Mesenchymal stem cell (in vitro differentiated cells and primary cell): Measurements from ENCODE around the gene TRPC4AP.

ENCODE experiments used
- DNase-seq: peaks from one replicate; pipeline ENCODE4 v3.0.0-alpha.2; 2013
- H2AFZ ChIP-seq: one replicate; pipeline ENCODE4 v1.6.1; 2013; ENCODE audit warnings: low read depth, mild to moderate bottlenecking, control low read depth, inconsistent platforms, low read length, moderate library complexity
- H2AK5ac ChIP-seq: 2 replicates; pipeline ENCODE4 v1.6.1; 2013; ENCODE audit warnings: low read length, moderate library complexity, mild to moderate bottlenecking, inconsistent platforms; ENCODE audit not compliant: severe bottlenecking
- H2BK120ac ChIP-seq: one replicate; pipeline ENCODE4 v1.6.1; 2013; ENCODE audit warnings: low read depth, mild to moderate bottlenecking, inconsistent platforms, low read length, moderate library complexity
- H2BK12ac ChIP-seq, 2 experiments: one replicate each; pipeline ENCODE4 v1.6.1; 2013; ENCODE audit warnings: inconsistent platforms in 2 of 2, low read length in 2 of 2, mild to moderate bottlenecking in 2 of 2, moderate library complexity in 2 of 2, control low read depth in 1 of 2
- H2BK15ac ChIP-seq: one replicate; pipeline ENCODE4 v1.6.1; 2013; ENCODE audit warnings: mild to moderate bottlenecking, low read depth, inconsistent platforms; ENCODE audit not compliant: poor library complexity, severe bottlenecking
- H2BK5ac ChIP-seq: 2 replicates; pipeline ENCODE4 v1.6.1; 2013; ENCODE audit warnings: low read depth, mild to moderate bottlenecking, low read length, control low read depth, inconsistent platforms; ENCODE audit not compliant: poor library complexity, severe bottlenecking
- H3K14ac ChIP-seq, 2 experiments: one replicate each; pipeline ENCODE4 v1.6.1; 2013; ENCODE audit warnings: inconsistent platforms in 2 of 2, low read length in 2 of 2, control low read depth in 1 of 2, mild to moderate bottlenecking in 1 of 2, moderate library complexity in 1 of 2
- H3K18ac ChIP-seq, 2 experiments: one replicate each; pipeline ENCODE4 v1.6.1; 2013; ENCODE audit warnings: inconsistent platforms in 2 of 2, low read length in 2 of 2, control low read depth in 1 of 2, low read depth in 1 of 2, mild to moderate bottlenecking in 1 of 2
- H3K23ac ChIP-seq, 2 experiments: one replicate each; pipeline ENCODE4 v1.6.1; 2013; ENCODE audit warnings: inconsistent platforms in 2 of 2, low read length in 2 of 2, mild to moderate bottlenecking in 2 of 2, moderate library complexity in 2 of 2, control low read depth in 1 of 2
- H3K27ac ChIP-seq: 2 replicates; pipeline ENCODE4 v1.5.1; 2013; ENCODE audit warnings: mild to moderate bottlenecking, moderate library complexity, low read length, control low read depth, inconsistent platforms; ENCODE audit not compliant: poor library complexity, severe bottlenecking
- H3K27me3 ChIP-seq, 2 experiments: 2 replicates each; pipeline versions ENCODE4 v1.6.1 to v1.7.0; 2013; ENCODE audit warnings: low read length in 2 of 2, mild to moderate bottlenecking in 2 of 2, moderate library complexity in 2 of 2, control low read depth in 1 of 2, inconsistent platforms in 1 of 2; ENCODE audit not compliant: control insufficient read depth in 1 of 2, insufficient read depth in 1 of 2
- H3K36me3 ChIP-seq, 2 experiments: 2 replicates each; pipeline versions ENCODE4 v1.6.1 to v1.7.0; 2013; ENCODE audit warnings: low read length in 2 of 2, control low read depth in 1 of 2, inconsistent platforms in 1 of 2, low read depth in 1 of 2, mild to moderate bottlenecking in 1 of 2; ENCODE audit not compliant: insufficient read depth in 2 of 2, control insufficient read depth in 1 of 2
- H3K4ac ChIP-seq, 2 experiments: one replicate each; pipeline ENCODE4 v1.6.1; 2013; ENCODE audit warnings: inconsistent platforms in 2 of 2, low read length in 2 of 2, mild to moderate bottlenecking in 2 of 2, moderate library complexity in 2 of 2, control low read depth in 1 of 2, low read depth in 1 of 2
- H3K4me1 ChIP-seq: 2 replicates; pipeline ENCODE4 v1.6.1; 2013; ENCODE audit warnings: low read depth, low read length, control low read depth; ENCODE audit not compliant: control insufficient read depth, insufficient read depth
- H3K4me2 ChIP-seq: 2 replicates; pipeline ENCODE4 v1.6.1; 2013; ENCODE audit warnings: low read length, mild to moderate bottlenecking, inconsistent platforms; ENCODE audit not compliant: poor library complexity, severe bottlenecking
- H3K4me3 ChIP-seq, 2 experiments: 2 replicates each; pipeline versions ENCODE4 v1.5.1 to v1.7.0; 2013; ENCODE audit warnings: low read length in 2 of 2, mild to moderate bottlenecking in 2 of 2, control low read depth in 1 of 2, low read depth in 1 of 2; ENCODE audit not compliant: insufficient read depth in 1 of 2
- H3K79me1 ChIP-seq: replicated peaks from 2 replicates; pipeline ENCODE4 v1.6.1; 2013; ENCODE audit warnings: mild to moderate bottlenecking, control low read depth, low read length, inconsistent platforms; ENCODE audit not compliant: poor library complexity, severe bottlenecking
- H3K9ac ChIP-seq: 2 replicates; pipeline ENCODE4 v1.7.0; 2013; ENCODE audit warnings: mild to moderate bottlenecking, low read length, moderate library complexity
- H3K9me3 ChIP-seq: 2 replicates; pipeline ENCODE4 v1.7.0; 2013; ENCODE audit warnings: mild to moderate bottlenecking, low read length; ENCODE audit not compliant: control insufficient read depth
- H4K8ac ChIP-seq: one replicate; pipeline ENCODE4 v1.6.1; 2013; ENCODE audit warnings: inconsistent platforms, mild to moderate bottlenecking, low read length, moderate library complexity
- H4K91ac ChIP-seq: one replicate; pipeline ENCODE4 v1.6.1; 2013; ENCODE audit warnings: mild to moderate bottlenecking, low read length, inconsistent platforms
- WGBS: methylation state at CpG from one replicate; pipeline ENCODE4 v1.1.7; 2013; ENCODE audit warnings: mixed read lengths; 5-methylcytosine and 5-hydroxymethylcytosine counted together

The TRPC4AP gene

GRCh38 chr20:34980543-34981233 lies 111.9 kb downstream of the TRPC4AP start:
- WGBS = 92% methylated on average over 19 of the region's 22 CpGs
- no peak overlapping the region for H2AK5ac ChIP-seq
- no peak overlapping the region for H2AFZ ChIP-seq
- no peak overlapping the region for H2BK120ac ChIP-seq
- H3K4me2 ChIP-seq = no peak overlapping the region
- no peaks in the 10 kb centered on the region for H3K79me1 ChIP-seq
- H3K9me3 ChIP-seq = no peaks in the 10 kb centered on the region
- no peak overlapping the region for H2BK5ac ChIP-seq
- H3K9ac ChIP-seq = no peak overlapping the region
- no peaks in the 10 kb centered on the region for H3K36me3 ChIP-seq
- peak; percentile 20 for DNase-seq
- H3K27ac ChIP-seq = no peak overlapping the region
- H2BK15ac ChIP-seq = no peak overlapping the region
- no peak overlapping the region for H3K4ac ChIP-seq
- peak overlapping the region in 1 of 2 experiments; percentile 76 for H3K14ac ChIP-seq
- no peak overlapping the region for H3K18ac ChIP-seq
- H2BK12ac ChIP-seq = no peak overlapping the region
- H3K4me1 ChIP-seq = peaks cover 13% of the 10 kb centered on the region
- no peak overlapping the region for H3K4me3 ChIP-seq
- H4K8ac ChIP-seq = peak overlapping the region; percentile 19
- H3K27me3 ChIP-seq = peaks cover 33 to 50% of the 10 kb centered on the region in 2 experiments
- no peak overlapping the region for H3K23ac ChIP-seq
- H4K91ac ChIP-seq = no peak overlapping the region

DNA sequence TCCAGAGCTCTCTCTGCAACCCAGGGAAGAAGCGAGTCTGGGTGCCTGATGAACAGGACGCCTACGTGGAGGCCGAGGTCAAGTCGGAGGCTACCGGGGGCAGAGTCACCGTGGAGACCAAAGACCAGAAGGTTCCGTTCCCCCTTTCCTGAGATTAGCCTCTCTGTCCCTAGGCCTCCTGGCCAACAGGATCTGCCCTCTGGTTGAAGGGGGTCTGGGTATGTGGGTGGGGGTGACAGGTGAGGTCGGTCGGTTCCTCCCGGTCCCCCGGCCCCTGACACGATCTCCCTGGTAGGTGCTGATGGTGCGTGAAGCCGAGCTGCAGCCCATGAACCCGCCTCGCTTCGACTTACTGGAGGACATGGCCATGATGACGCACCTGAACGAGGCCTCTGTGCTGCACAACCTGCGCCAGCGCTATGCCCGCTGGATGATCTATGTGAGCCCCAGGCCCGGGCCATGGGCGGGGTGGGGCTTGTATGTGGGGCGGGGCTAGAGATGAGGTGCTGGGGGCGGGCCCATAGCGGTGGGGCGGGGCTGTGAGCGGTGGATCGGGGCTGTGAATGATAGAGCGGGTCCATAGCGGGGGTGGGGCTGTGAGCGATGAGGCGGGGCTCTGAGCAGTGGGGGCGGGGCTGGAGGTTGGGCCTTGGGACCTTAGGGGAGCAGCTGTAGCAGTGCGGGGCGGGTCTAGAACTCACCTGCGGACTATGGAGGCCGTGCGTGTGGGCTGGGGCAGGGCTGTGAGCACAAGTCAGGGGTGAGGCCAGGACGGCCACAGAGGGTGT lies 113.0 kb downstream of the TRPC4AP start:
- no peak overlapping the region for H4K91ac ChIP-seq
- H2BK15ac ChIP-seq = no peak overlapping the region
- H3K36me3 ChIP-seq = no peaks in the 10 kb centered on the region
- H2AFZ ChIP-seq = no peak overlapping the region
- H3K4me2 ChIP-seq = no peak overlapping the region
- H3K14ac ChIP-seq = no peak overlapping the region
- H3K27me3 ChIP-seq = peaks cover 22 to 42% of the 10 kb centered on the region in 2 experiments
- no peak overlapping the region for H2BK5ac ChIP-seq
- no peak overlapping the region for H2BK12ac ChIP-seq
- WGBS = 74% methylated on average over 41 of the region's 42 CpGs
- no peak overlapping the region for H4K8ac ChIP-seq
- H3K79me1 ChIP-seq = no peaks in the 10 kb centered on the region
- no peak overlapping the region for H3K27ac ChIP-seq
- H3K9ac ChIP-seq = no peak overlapping the region
- H3K18ac ChIP-seq = no peak overlapping the region
- H3K23ac ChIP-seq = no peak overlapping the region
- H3K4me3 ChIP-seq = no peak overlapping the region
- no peak for DNase-seq
- no peaks in the 10 kb centered on the region for H3K9me3 ChIP-seq
- H2AK5ac ChIP-seq = no peak overlapping the region
- H3K4ac ChIP-seq = no peak overlapping the region
- peaks cover 10% of the 10 kb centered on the region for H3K4me1 ChIP-seq
- no peak overlapping the region for H2BK120ac ChIP-seq

DNA sequence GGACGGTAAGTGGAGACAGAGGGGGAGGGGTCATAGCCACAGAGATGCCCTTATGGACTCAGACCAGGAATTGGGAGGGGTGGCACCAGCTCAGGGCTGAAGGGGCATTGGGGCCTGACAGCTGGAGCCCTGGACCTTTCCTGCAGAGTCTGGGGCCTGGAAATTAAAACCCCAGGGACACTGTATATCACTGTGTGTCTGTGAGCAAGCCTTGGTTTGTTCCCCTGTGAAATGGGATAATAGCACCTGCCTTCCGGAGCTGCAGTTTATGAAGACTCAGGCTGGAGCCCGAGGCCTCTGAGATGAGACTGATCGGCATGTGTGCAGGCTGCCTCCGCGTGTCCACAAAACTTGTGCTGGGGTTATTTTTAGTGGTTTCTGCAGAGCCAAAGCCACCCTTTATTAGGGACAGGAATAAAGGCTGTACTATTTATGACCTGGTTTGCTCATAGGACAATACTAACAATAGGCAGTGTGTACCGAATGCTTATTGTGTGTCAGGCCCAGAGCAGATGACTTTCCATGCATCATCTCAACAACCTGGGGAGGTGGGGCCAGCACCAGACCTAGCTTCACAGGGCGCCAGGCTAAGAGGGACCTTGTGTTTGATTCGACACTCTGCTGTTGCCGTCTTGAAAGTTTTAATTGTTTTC lies 114.4 kb downstream of the TRPC4AP start:
- no peak for DNase-seq
- no peak overlapping the region for H3K23ac ChIP-seq
- 89% methylated on average over 10 of the region's 10 CpGs for WGBS
- peaks cover 12 to 37% of the 10 kb centered on the region in 2 experiments for H3K27me3 ChIP-seq
- H4K91ac ChIP-seq = no peak overlapping the region
- no peak overlapping the region for H2BK120ac ChIP-seq
- no peak overlapping the region for H2BK15ac ChIP-seq
- no peak overlapping the region for H2BK5ac ChIP-seq
- no peak overlapping the region for H2BK12ac ChIP-seq
- no peaks in the 10 kb centered on the region for H3K79me1 ChIP-seq
- H3K9me3 ChIP-seq = no peaks in the 10 kb centered on the region
- H3K4me1 ChIP-seq = peaks cover 7% of the 10 kb centered on the region
- no peaks in the 10 kb centered on the region for H3K36me3 ChIP-seq
- H3K14ac ChIP-seq = no peak overlapping the region
- H2AFZ ChIP-seq = no peak overlapping the region
- no peak overlapping the region for H2AK5ac ChIP-seq
- H3K27ac ChIP-seq = no peak overlapping the region
- no peak overlapping the region for H3K4me2 ChIP-seq
- no peak overlapping the region for H4K8ac ChIP-seq
- H3K4ac ChIP-seq = no peak overlapping the region
- no peak overlapping the region for H3K4me3 ChIP-seq
- H3K9ac ChIP-seq = no peak overlapping the region
- H3K18ac ChIP-seq = no peak overlapping the region
